SK-N-SH (cell line): ENCODE measurements around the gene AHRR. TPM values are rescaled to one million over a fixed set of nuclear protein-coding genes. Genes with fewer than 3 reads are reported as not detected.

Experiments used
- CTCF ChIA-PET: fragments of 300-600, 350-600 bp; formaldehyde crosslinking; extraction: SDS; loops from one replicate; lab custom pipeline; 2021; lab: Yijun Ruan, JAX
- POLR2A ChIA-PET: fragments of 350-600 bp; sonication (Branson Sonifier 250); formaldehyde crosslinking; extraction: SDS; loops from one replicate; lab custom pipeline; 2020; ENCODE audit warnings: antibody characterized with exemption, inconsistent platforms; lab: Yijun Ruan, JAX
- DNase-seq: peaks from one replicate; pipeline ENCODE4 v3.0.0; 2012
- H2AFZ ChIP-seq: fragments of 200-600 bp; sonication (generic); 2 replicates; pipeline ENCODE4 v1.8.1; 2016; ENCODE audit warnings: antibody characterized with exemption, mild to moderate bottlenecking, low read depth
- H3F3A ChIP-seq: fragments of 200-600 bp; sonication (generic); replicated peaks from 2 replicates; pipeline ENCODE3; 2016; ENCODE audit warnings: antibody characterized with exemption, mild to moderate bottlenecking; ENCODE audit not compliant: insufficient read depth
- H3K27ac ChIP-seq, 2 experiments: fragments of 200-500 bp in 1 of 2; fragments of 200-600 bp in 1 of 2; sonication (Bioruptor generic) in 1 of 2; sonication (generic), shearing (Covaris generic) in 1 of 2; 2 replicates each; pipeline versions ENCODE4 v1.5.1 to v1.6.1; 2014 to 2016; ENCODE audit warnings: low read depth in 2 of 2, inconsistent platforms in 1 of 2, low read length in 1 of 2, mild to moderate bottlenecking in 1 of 2, mixed read lengths in 1 of 2
- H3K27me3 ChIP-seq: fragments of 200-600 bp; sonication (generic), shearing (Covaris generic); 2 replicates; pipeline ENCODE4 v1.6.1; 2016; ENCODE audit warnings: mixed run types; ENCODE audit not compliant: insufficient read depth
- H3K36me3 ChIP-seq, 2 experiments: fragments of 200-500 bp in 1 of 2; fragments of 200-600 bp in 1 of 2; sonication (Bioruptor generic) in 1 of 2; sonication (generic) in 1 of 2; replicated peaks in 1 of 2; 2 replicates each; pipeline versions ENCODE3 to v1.5.1; 2014 to 2016; ENCODE audit warnings: low read length in 1 of 2, mild to moderate bottlenecking in 1 of 2; ENCODE audit not compliant: insufficient read depth in 2 of 2, control insufficient read depth in 1 of 2
- H3K4me1 ChIP-seq, 2 experiments: fragments of 200-500 bp in 1 of 2; fragments of 200-600 bp in 1 of 2; sonication (Bioruptor generic) in 1 of 2; sonication (generic), shearing (Covaris generic) in 1 of 2; 2 replicates each; pipeline versions ENCODE4 v1.5.1 to v1.6.1; 2014 to 2016; ENCODE audit warnings: low read depth in 1 of 2, low read length in 1 of 2, mixed run types in 1 of 2; ENCODE audit not compliant: insufficient read depth in 2 of 2, control insufficient read depth in 1 of 2
- H3K4me2 ChIP-seq: fragments of 200-600 bp; sonication (generic), shearing (Covaris generic); 2 replicates; pipeline ENCODE4 v1.6.1; 2017; ENCODE audit warnings: mixed run types
- H3K4me3 ChIP-seq, 2 experiments: fragments of 200-500 bp in 1 of 2; fragments of 200-600 bp in 1 of 2; sonication (Bioruptor generic) in 1 of 2; sonication (generic), shearing (Covaris generic) in 1 of 2; 2 replicates each; pipeline versions ENCODE4 v1.5.1 to v1.8.1; 2014 to 2016; ENCODE audit warnings: low read depth in 2 of 2, inconsistent platforms in 1 of 2, low read length in 1 of 2, mild to moderate bottlenecking in 1 of 2, mixed read lengths in 1 of 2, moderate library complexity in 1 of 2
- H3K79me2 ChIP-seq: fragments of 200-600 bp; sonication (generic); 2 replicates; pipeline ENCODE4 v1.8.1; 2017; ENCODE audit warnings: mild to moderate bottlenecking; ENCODE audit not compliant: insufficient read depth
- H3K9ac ChIP-seq: fragments of 200-600 bp; sonication (generic); 2 replicates; pipeline ENCODE4 v1.6.1; 2017; ENCODE audit warnings: mixed run types
- H3K9me2 ChIP-seq: fragments of 200-600 bp; sonication (generic); 2 replicates; pipeline ENCODE4 v1.6.1; 2017; ENCODE audit warnings: mixed run types
- H3K9me3 ChIP-seq: fragments of 200-600 bp; sonication (generic); 2 replicates; pipeline ENCODE4 v1.6.1; 2017; ENCODE audit warnings: mixed run types, mild to moderate bottlenecking, moderate library complexity
- H4K20me1 ChIP-seq: fragments of 200-600 bp; sonication (generic); 2 replicates; pipeline ENCODE4 v1.6.1; 2017; ENCODE audit warnings: mild to moderate bottlenecking, mixed run types; ENCODE audit not compliant: insufficient read depth
- CHD2 ChIP-seq: fragments of 150-350 bp; IDR thresholded peaks from 2 replicates; pipeline ENCODE4 v1.6.1; 2018; ENCODE audit warnings: low read length; ENCODE audit not compliant: partially characterized antibody
- CTCF ChIP-seq: fragments of 200-600 bp; sonication (generic); IDR thresholded peaks from 2 replicates; pipeline ENCODE4 v1.6.1; 2017; ENCODE audit warnings: antibody characterized with exemption, mild to moderate bottlenecking, moderate library complexity
- ELF1 ChIP-seq: IDR thresholded peaks from 2 replicates; pipeline ENCODE4 v1.4.0; 2012
- FOSL2 ChIP-seq: IDR thresholded peaks from 2 replicates; pipeline ENCODE4 v1.4.0; 2012; ENCODE audit warnings: low read depth, mild to moderate bottlenecking, moderate library complexity, borderline replicate concordance
- FOXJ3 ChIP-seq: sonication (generic); formaldehyde crosslinking; IDR thresholded peaks from 2 replicates; pipeline ENCODE4 v1.5.1; 2020; ENCODE audit warnings: mild to moderate bottlenecking, missing genetic modification reagents
- GATA2 ChIP-seq: sonication (generic); formaldehyde crosslinking; IDR thresholded peaks from 2 replicates; pipeline ENCODE4 v1.5.0; 2020; ENCODE audit warnings: mild to moderate bottlenecking, missing genetic modification reagents
- IRF3 ChIP-seq: fragments of 150-350 bp; IDR thresholded peaks from 2 replicates; pipeline ENCODE4 v1.6.1; 2016; ENCODE audit warnings: mild to moderate bottlenecking, low read depth, low read length
- JUND ChIP-seq: IDR thresholded peaks from 2 replicates; pipeline ENCODE4 v1.4.0; 2012
- NFIC ChIP-seq: IDR thresholded peaks from 2 replicates; pipeline ENCODE4 v1.4.0; 2012; ENCODE audit warnings: borderline replicate concordance
- NRF1 ChIP-seq: IDR thresholded peaks from 2 replicates; pipeline ENCODE4 v1.6.1; 2012; ENCODE audit warnings: low read depth, mild to moderate bottlenecking, low read length
- RAD21 ChIP-seq: IDR thresholded peaks from 2 replicates; pipeline ENCODE4 v1.6.1; 2012; ENCODE audit warnings: mild to moderate bottlenecking, low read length
- RCOR1 ChIP-seq: fragments of 150-350 bp; IDR thresholded peaks from 2 replicates; pipeline ENCODE4 v1.6.1; 2017; ENCODE audit warnings: antibody characterized with exemption, low read length
- RFX5 ChIP-seq: IDR thresholded peaks from 2 replicates; pipeline ENCODE4 v1.6.1; 2012; ENCODE audit warnings: mild to moderate bottlenecking, improper control_type of control experiment, low read length
- RXRA ChIP-seq: IDR thresholded peaks from 2 replicates; pipeline ENCODE4 v1.4.0; 2012; ENCODE audit warnings: low read depth, mild to moderate bottlenecking, borderline replicate concordance
- SIN3A ChIP-seq: IDR thresholded peaks from 2 replicates; pipeline ENCODE4 v1.6.1; 2012; ENCODE audit warnings: low read depth, mild to moderate bottlenecking, low read length, moderate library complexity, borderline replicate concordance
- SMC3 ChIP-seq: IDR thresholded peaks from 2 replicates; pipeline ENCODE4 v1.6.1; 2012; ENCODE audit warnings: low read depth, low read length, improper control_type of control experiment
- TAF1 ChIP-seq: IDR thresholded peaks from 2 replicates; pipeline ENCODE4 v1.6.1; 2012; ENCODE audit warnings: low read depth, mild to moderate bottlenecking, low read length, moderate library complexity, borderline replicate concordance
- YY1 ChIP-seq: IDR thresholded peaks from 2 replicates; pipeline ENCODE4 v1.4.0; 2012; ENCODE audit warnings: low read depth, mild to moderate bottlenecking
- WGBS: methylation state at CpG from one replicate; pipeline ENCODE4 v1.1.6; 2017; ENCODE audit warnings: low lambda C conversion rate; 5-methylcytosine and 5-hydroxymethylcytosine counted together
- polyA plus RNA-seq, 3 experiments: library from polyadenylated mRNA; depleted of rRNA; stranded (reverse); fragments of >200 nt; gene quantifications; 2 replicates each; pipeline ENCODE4 v1.2.3, GENCODE V29; 2012
- TF ChIP-seq, protein P1 (sequence below): IDR thresholded peaks from 2 replicates; pipeline ENCODE4 v1.4.0; 2012; ENCODE audit warnings: low read depth, borderline replicate concordance

AHRR gene
- polyA plus RNA-seq, 1 of the 3 experiments (the other 2 are of a cell fraction) = 0.71 TPM

DNA sequence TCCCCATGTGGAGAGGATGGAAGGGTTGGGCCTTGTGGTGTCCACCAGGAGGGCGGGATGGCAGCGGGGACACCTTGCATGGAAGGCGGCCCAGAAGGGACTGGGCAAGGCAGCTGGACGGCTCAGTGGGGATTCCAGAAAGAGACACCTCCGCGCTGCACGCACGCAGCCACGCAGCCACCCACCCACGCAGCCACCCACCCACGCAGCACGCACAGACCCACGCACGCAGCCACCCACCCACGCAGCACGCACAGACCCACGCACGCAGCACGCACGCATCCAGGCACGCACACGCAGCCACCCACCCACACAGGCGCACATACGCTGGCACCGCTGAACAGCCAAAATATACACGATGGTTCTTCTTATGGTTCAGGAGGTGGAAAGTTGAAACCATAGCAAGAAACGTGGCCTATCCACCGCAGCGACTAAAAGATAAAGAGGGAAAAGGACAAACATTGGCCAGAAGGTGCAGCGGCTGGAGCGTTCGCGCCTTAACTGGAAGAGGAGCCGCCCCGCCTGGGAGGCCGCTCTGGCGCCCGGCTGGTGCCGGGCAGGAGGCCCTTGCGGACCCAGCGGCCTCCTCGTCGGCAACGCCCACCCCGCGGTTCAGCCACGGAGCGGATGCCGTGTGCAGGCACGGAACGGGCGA lies 99.2 kb downstream of the AHRR start:
- no peak overlapping the region for H3K4me2 ChIP-seq
- H3K27ac ChIP-seq = no peak overlapping the region
- H3K9me3 ChIP-seq = no peaks in the 10 kb centered on the region
- ChIA-PET CTCF (no interaction called here), POLR2A (no interaction called here)
- H2AFZ ChIP-seq = no peak overlapping the region
- no peaks in the 10 kb centered on the region for H3K36me3 ChIP-seq
- DNase-seq = no peak
- H3K4me1 ChIP-seq = no peaks in the 10 kb centered on the region; a peak in 1 of 4 replicates
- H3K4me3 ChIP-seq = no peak overlapping the region
- no peaks in the 10 kb centered on the region for H3K27me3 ChIP-seq
- no peaks in the 10 kb centered on the region for H3F3A ChIP-seq
- no peaks in the 10 kb centered on the region for H3K79me2 ChIP-seq
- WGBS = 86% methylated on average over 35 of the region's 52 CpGs
- H4K20me1 ChIP-seq = no peaks in the 10 kb centered on the region
- H3K9me2 ChIP-seq = no peaks in the 10 kb centered on the region
- no peak overlapping the region for H3K9ac ChIP-seq
- TF ChIP-seq FOXJ3 = no peak
- no peak for TF ChIP-seq RCOR1
- no peak for TF ChIP-seq RXRA
- no peak for TF ChIP-seq NRF1
- no peak for TF ChIP-seq CTCF
- TF ChIP-seq JUND = no peak
- TF ChIP-seq TAF1 = no peak
- no peak for TF ChIP-seq CHD2
- no peak for TF ChIP-seq FOSL2
- no peak for TF ChIP-seq NFIC
- no peak for TF ChIP-seq SIN3A
- no peak for TF ChIP-seq IRF3
- TF ChIP-seq RFX5 = no peak
- TF ChIP-seq YY1 = no peak
- no peak for TF ChIP-seq RAD21

- Histone ChIP-seq H3K4me1 (no peaks in the 10 kb centered on the region; a peak in 1 of 4 replicates), H3K9ac (no peak overlapping the region), H3K9me3 (no peaks in the 10 kb centered on the region), H3K4me2 (no peak overlapping the region), H3K27me3 (no peaks in the 10 kb centered on the region), H3K4me3 (no peak overlapping the region), H2AFZ (no peak overlapping the region), H3K9me2 (no peaks in the 10 kb centered on the region), H3K36me3 (no peaks in the 10 kb centered on the region), H3K79me2 (no peaks in the 10 kb centered on the region), H3F3A (no peaks in the 10 kb centered on the region), H3K27ac (no peak overlapping the region), H4K20me1 (no peaks in the 10 kb centered on the region)
- no peak for DNase-seq
- ChIA-PET POLR2A (no interaction called here), CTCF (interaction anchor here (1.0 kb wide), 1 partner anchor 10 kb away, joined by 3 read pairs; no protein-coding TSS in a partner anchor)
- 84% methylated on average over 12 of the region's 34 CpGs for WGBS
- TF ChIP-seq RCOR1 (no peak), ELF1 (no peak), JUND (no peak), GATA2 (no peak), RAD21 (no peak), CHD2 (no peak), CTCF (no peak), SMC3 (no peak)
- TF ChIP-seq, protein P1, sequence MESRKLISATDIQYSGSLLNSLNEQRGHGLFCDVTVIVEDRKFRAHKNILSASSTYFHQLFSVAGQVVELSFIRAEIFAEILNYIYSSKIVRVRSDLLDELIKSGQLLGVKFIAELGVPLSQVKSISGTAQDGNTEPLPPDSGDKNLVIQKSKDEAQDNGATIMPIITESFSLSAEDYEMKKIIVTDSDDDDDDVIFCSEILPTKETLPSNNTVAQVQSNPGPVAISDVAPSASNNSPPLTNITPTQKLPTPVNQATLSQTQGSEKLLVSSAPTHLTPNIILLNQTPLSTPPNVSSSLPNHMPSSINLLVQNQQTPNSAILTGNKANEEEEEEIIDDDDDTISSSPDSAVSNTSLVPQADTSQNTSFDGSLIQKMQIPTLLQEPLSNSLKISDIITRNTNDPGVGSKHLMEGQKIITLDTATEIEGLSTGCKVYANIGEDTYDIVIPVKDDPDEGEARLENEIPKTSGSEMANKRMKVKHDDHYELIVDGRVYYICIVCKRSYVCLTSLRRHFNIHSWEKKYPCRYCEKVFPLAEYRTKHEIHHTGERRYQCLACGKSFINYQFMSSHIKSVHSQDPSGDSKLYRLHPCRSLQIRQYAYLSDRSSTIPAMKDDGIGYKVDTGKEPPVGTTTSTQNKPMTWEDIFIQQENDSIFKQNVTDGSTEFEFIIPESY = no peak
These were observed 99.9 kb downstream of the AHRR start for GRCh38 chr5:421287-421880.
